Thymus (tissue), 11 donors: ENCODE data around the gene ITLN2. TPM values are rescaled to one million over a fixed set of nuclear protein-coding genes. Genes with fewer than 3 reads are reported as not detected.
"Not testable (repeated sequence)": the region's sequence is repeated elsewhere in the genome, so short reads cannot be mapped to it uniquely, and the experiment has no call there.

Experiments
- DNase-seq, 9 donors: peaks; one replicate each; pipeline ENCODE4 v3.0.0-alpha.2; 2013; ENCODE audit warnings: low spot score in 9 of 9, low read depth in 6 of 9, missing footprints in 1 of 9
- H3K27ac ChIP-seq, 2 donors: one replicate each; pipeline ENCODE4 v1.5.1; 2013; ENCODE audit warnings: control low read depth in 1 of 2, low read depth in 1 of 2, low read length in 1 of 2, mild to moderate bottlenecking in 1 of 2, moderate library complexity in 1 of 2
- H3K27me3 ChIP-seq, 2 donors: one replicate each; pipeline ENCODE4 v1.5.1; 2013; ENCODE audit warnings: low read length in 1 of 2; ENCODE audit not compliant: control insufficient read depth in 2 of 2, insufficient read depth in 1 of 2
- H3K36me3 ChIP-seq, 2 donors: one replicate each; pipeline ENCODE4 v1.5.1; 2013; ENCODE audit warnings: low read length in 1 of 2, mild to moderate bottlenecking in 1 of 2, moderate library complexity in 1 of 2; ENCODE audit not compliant: control insufficient read depth in 2 of 2, insufficient read depth in 2 of 2
- H3K4me1 ChIP-seq, 2 donors: one replicate each; pipeline ENCODE4 v1.5.1; 2013; ENCODE audit warnings: low read length in 2 of 2; ENCODE audit not compliant: control insufficient read depth in 2 of 2, insufficient read depth in 2 of 2
- H3K4me3 ChIP-seq, 2 donors: one replicate each; pipeline ENCODE4 v1.5.1; 2013; ENCODE audit warnings: low read length in 2 of 2, control low read depth in 1 of 2, mild to moderate bottlenecking in 1 of 2
- H3K9me3 ChIP-seq, 2 donors: one replicate each; pipeline ENCODE4 v1.5.1; 2013; ENCODE audit warnings: low read length in 1 of 2, mild to moderate bottlenecking in 1 of 2; ENCODE audit not compliant: control insufficient read depth in 2 of 2, insufficient read depth in 1 of 2
- WGBS: extraction: QIAGEN DNeasy Blood & Tissue Kit; methylation state at CpG from one replicate; pipeline ENCODE4 v1.1.7; 2013; 5-methylcytosine and 5-hydroxymethylcytosine counted together
- polyA plus RNA-seq: library from polyadenylated mRNA; stranded (reverse); fragments of 200-250 nt; gene quantifications from one replicate; pipeline ENCODE4 v1.2.3, GENCODE V29; 2013
- total RNA-seq: library from RNA; stranded (reverse); fragments of 120-200 nt; gene quantifications from one replicate; pipeline ENCODE4 v1.2.4, GENCODE V29; 2013
- donor health status: healthy.

ITLN2 gene
- total and polyA plus RNA-seq, 2 donors, result 0.38 to 2.1 TPM

DNA sequence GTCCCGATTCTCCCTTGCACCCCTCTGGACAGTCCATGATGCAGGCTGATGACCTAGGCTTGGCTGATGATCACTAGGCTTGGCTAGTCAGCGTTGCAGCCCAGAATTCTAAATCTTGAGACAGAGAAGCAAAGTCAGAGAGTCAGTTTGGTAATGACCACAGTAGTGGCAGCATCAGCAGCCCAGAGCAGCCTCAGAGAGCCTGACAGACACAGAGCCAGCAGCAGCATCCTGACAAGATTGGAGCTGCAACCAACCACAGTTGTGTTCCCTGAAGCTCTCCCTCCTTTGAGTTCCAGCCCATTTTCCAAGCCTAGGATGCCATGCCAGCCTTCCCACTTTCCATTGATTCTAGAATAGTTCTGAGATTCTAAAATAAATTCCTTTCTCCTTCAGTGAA is 52.8 kb downstream of the ITLN2 start:
- H3K9me3 ChIP-seq, result no peaks in the 10 kb centered on the region
- 95% methylated on average over 2 of the region's 2 CpGs for WGBS
- no peak overlapping the region for H3K27ac ChIP-seq
- H3K4me3 ChIP-seq, result no peak overlapping the region
- DNase-seq, result no peak
- H3K4me1 ChIP-seq, result no peaks in the 10 kb centered on the region
- H3K27me3 ChIP-seq, result no peaks in the 10 kb centered on the region
- no peaks in the 10 kb centered on the region for H3K36me3 ChIP-seq

DNA sequence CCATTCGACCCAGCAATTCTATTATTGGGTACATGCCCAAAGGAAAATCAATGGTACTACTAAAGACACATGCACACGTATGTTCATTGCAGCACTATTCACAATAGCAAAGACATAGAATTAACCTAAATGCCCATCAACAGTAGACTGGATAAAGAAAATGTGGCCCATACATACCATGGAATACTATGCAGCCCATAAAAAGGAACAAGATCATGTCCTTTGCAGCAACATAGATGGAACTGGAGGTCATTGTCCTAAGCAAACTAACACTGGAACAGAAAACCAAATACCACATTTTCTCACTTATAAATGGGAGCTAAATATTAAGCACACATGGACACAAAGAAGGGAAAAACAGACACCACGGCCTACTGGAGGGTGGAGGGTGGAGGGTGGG is 53.9 kb downstream of the ITLN2 start:
- DNase-seq, H3K27me3 ChIP-seq, H3K36me3 ChIP-seq, H3K9me3 ChIP-seq, H3K4me1 ChIP-seq, H3K27ac ChIP-seq, H3K4me3 ChIP-seq: not testable (repeated sequence)
- WGBS, result 96% methylated on average over 3 of the region's 3 CpGs

Other genes starting within 250 kb of the ITLN2 start
- 208 TPM for gene CD48, start 243.0 kb downstream of the ITLN2 start, total RNA-seq
- 157 TPM for gene CD48, start 243.0 kb downstream of the ITLN2 start, polyA plus RNA-seq
- 6.4 TPM for gene SLAMF7, start 215.6 kb downstream of the ITLN2 start, total RNA-seq
- 17.6 TPM for gene SLAMF7, start 215.6 kb downstream of the ITLN2 start, polyA plus RNA-seq
- 25.3 TPM for gene LY9, start 158.6 kb downstream of the ITLN2 start, total RNA-seq
- gene LY9, start 158.6 kb downstream of the ITLN2 start, polyA plus RNA-seq, result 28.6 TPM
- gene CD244, start 91.9 kb downstream of the ITLN2 start, total RNA-seq, result 10.3 TPM
- 2.4 TPM for gene CD244, start 91.9 kb downstream of the ITLN2 start, polyA plus RNA-seq
- gene ITLN1, start 69.6 kb downstream of the ITLN2 start, total RNA-seq, result 2.1 TPM
- gene ITLN1, start 69.6 kb downstream of the ITLN2 start, polyA plus RNA-seq, result 8.7 TPM
- gene F11R, start 66.3 kb upstream of the ITLN2 start, total RNA-seq, result 28.3 TPM
- 43.0 TPM for gene F11R, start 66.3 kb upstream of the ITLN2 start, polyA plus RNA-seq
- gene TSTD1, start 84.2 kb upstream of the ITLN2 start, total RNA-seq, result 73.0 TPM
- 149 TPM for gene TSTD1, start 84.2 kb upstream of the ITLN2 start, polyA plus RNA-seq
- gene USF1, start 91.2 kb upstream of the ITLN2 start, total RNA-seq, result 81.8 TPM
- gene USF1, start 91.2 kb upstream of the ITLN2 start, polyA plus RNA-seq, result 148 TPM
- 65.7 TPM for gene ARHGAP30, start 115.1 kb upstream of the ITLN2 start, total RNA-seq
- gene ARHGAP30, start 115.1 kb upstream of the ITLN2 start, polyA plus RNA-seq, result 40.8 TPM
- gene NECTIN4, start 134.7 kb upstream of the ITLN2 start, total RNA-seq, result 0.66 TPM
- 4.7 TPM for gene NECTIN4, start 134.7 kb upstream of the ITLN2 start, polyA plus RNA-seq
- gene KLHDC9, start 143.6 kb upstream of the ITLN2 start, total RNA-seq, result 1.9 TPM
- 4.7 TPM for gene KLHDC9, start 143.6 kb upstream of the ITLN2 start, polyA plus RNA-seq
- 48.2 TPM for gene PFDN2, start 163.2 kb upstream of the ITLN2 start, total RNA-seq
- gene PFDN2, start 163.2 kb upstream of the ITLN2 start, polyA plus RNA-seq, result 152 TPM
- 28.0 TPM for gene NIT1, start 163.3 kb upstream of the ITLN2 start, total RNA-seq
- 61.4 TPM for gene NIT1, start 163.3 kb upstream of the ITLN2 start, polyA plus RNA-seq
- 14.7 TPM for gene DEDD, start 177.9 kb upstream of the ITLN2 start, total RNA-seq
- gene DEDD, start 177.9 kb upstream of the ITLN2 start, polyA plus RNA-seq, result 24.8 TPM
- 93.5 TPM for gene UFC1, start 199.2 kb upstream of the ITLN2 start, total RNA-seq
- gene UFC1, start 199.2 kb upstream of the ITLN2 start, polyA plus RNA-seq, result 118 TPM
- 10.0 TPM for gene USP21, start 204.7 kb upstream of the ITLN2 start, total RNA-seq
- 23.4 TPM for gene USP21, start 204.7 kb upstream of the ITLN2 start, polyA plus RNA-seq
- 19.9 TPM for gene PPOX, start 211.6 kb upstream of the ITLN2 start, total RNA-seq
- gene PPOX, start 211.6 kb upstream of the ITLN2 start, polyA plus RNA-seq, result 50.4 TPM
- gene B4GALT3, start 222.7 kb upstream of the ITLN2 start, total RNA-seq, result 14.3 TPM
- 32.0 TPM for gene B4GALT3, start 222.7 kb upstream of the ITLN2 start, polyA plus RNA-seq
- gene ADAMTS4, start 244.2 kb upstream of the ITLN2 start, total RNA-seq, result 0.61 TPM
- 3.0 TPM for gene ADAMTS4, start 244.2 kb upstream of the ITLN2 start, polyA plus RNA-seq
- gene NDUFS2, start 247.6 kb upstream of the ITLN2 start, total RNA-seq, result 67.7 TPM
- gene NDUFS2, start 247.6 kb upstream of the ITLN2 start, polyA plus RNA-seq, result 39.9 TPM